HG03103 (cell line): Measurements from ENCODE around the gene ADAMTS13.
"Not testable (repeated sequence)": the region's sequence is repeated elsewhere in the genome, so short reads cannot be mapped to it uniquely, and the experiment has no call there.

Experiments used
- ATAC-seq: cut with Tn5 transposase; IDR thresholded peaks from one replicate; pipeline ENCODE4 v1.9.1; 2021; ENCODE audit warnings: low read depth; ENCODE audit not compliant: unreplicated experiment

Gene ADAMTS13

DNA sequence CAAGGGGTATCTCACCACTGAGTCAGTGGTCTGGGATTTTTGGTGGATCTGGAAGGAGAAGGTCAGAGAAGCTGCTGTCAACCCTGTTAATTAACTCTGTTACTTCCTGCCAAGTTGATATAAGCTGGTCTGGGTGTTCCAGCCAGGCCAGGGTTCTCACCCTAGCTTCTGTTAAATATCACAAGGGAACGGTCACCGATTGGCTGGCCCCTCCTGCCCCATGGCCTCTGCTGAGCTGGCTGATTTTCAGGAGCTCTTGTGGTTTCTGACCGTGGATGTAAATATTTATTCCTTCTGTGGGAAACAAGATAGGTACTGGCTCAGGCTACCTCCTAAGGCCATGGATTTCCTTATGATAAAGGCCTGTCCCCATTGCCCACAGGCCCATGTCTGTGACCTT is 1.0 kb downstream of the ADAMTS13 start:
- no peak for ATAC-seq

DNA sequence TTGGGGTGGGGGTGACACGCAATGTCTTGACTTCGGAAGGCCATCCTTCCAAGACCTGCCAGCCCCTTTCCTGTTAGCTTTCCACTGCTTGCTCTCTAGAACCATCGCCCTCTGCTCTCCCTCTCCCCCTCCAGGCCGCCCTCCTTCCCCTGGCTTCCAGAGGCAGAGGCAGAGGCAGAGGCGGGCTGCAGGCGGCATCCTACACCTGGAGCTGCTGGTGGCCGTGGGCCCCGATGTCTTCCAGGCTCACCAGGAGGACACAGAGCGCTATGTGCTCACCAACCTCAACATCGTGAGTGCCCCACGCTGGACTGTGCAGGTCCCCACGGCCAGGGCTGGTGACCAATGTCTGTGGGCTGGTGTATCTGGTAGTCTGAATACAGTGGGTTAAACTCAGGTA is 2.0 kb downstream of the ADAMTS13 start:
- no peak for ATAC-seq

DNA sequence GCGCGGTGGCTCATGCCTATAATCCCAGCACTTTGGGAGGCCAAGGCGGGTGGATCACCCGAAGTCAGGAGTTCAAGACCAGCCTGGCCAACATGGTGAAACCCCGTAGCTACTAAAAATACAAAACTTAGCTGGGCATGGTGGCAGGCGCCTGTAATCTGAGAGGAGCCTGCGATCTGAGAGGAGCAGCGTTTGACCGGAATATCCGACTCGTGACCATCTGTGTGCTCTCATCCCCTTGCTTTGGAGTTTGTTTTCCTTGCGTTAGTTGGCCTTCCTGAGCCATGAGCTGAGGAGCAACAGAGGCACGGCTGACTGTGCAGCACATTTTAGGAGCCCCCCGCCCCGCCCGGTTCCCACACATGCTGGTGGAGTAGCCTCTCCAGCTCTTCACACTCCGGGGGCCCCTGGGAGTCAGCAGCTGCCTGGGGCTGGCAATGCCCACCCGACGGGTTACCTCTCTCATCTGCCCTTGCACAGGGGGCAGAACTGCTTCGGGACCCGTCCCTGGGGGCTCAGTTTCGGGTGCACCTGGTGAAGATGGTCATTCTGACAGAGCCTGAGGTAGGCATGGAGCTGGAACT is 3.0 kb downstream of the ADAMTS13 start:
- ATAC-seq = no peak

DNA sequence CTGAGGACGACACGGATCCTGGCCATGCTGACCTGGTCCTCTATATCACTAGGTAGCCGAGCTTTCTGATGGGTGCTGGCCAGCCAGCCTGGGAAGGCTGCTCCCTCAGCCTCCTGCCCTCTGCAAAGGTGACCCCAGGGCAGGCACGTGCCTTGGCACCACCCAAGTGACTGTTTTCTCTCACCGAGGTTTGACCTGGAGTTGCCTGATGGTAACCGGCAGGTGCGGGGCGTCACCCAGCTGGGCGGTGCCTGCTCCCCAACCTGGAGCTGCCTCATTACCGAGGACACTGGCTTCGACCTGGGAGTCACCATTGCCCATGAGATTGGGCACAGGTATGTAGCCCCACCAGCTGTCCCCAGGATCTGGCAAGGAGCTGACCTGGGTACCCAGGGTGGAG is 3.8 kb downstream of the ADAMTS13 start:
- no peak for ATAC-seq

DNA sequence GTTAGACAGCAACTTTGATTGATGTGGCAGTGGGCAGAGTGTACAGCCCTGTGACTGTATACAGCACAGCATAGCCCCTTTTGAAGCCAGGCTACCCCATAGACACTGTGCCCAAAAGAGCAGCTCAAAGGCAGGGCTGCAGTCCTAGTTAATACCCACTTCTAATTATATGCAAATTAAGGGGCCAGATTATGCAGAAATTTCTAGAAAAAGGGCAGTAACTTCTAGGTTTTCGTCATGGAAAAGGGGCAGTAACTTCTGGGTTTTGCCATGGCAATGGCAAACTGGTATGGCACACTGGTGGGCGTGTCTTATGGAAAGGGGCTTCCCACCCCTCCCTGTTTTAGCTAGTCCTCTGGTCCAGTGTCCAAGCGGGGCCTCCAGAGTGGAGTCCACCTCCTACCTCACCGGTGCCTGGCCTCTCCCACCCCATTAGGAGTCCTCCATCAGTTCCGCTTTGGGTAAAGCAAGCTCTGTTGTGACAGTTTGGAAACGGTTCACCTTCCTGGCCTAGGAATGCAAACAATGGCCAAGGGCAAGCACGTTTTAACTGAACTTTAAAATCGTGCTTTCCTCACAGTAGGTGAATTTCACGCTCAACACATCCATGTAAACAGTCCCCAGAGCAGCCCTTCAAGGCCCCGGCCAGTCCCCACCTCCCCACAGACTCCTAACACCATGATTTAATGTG is 5.6 kb downstream of the ADAMTS13 start:
- no peak for ATAC-seq

DNA sequence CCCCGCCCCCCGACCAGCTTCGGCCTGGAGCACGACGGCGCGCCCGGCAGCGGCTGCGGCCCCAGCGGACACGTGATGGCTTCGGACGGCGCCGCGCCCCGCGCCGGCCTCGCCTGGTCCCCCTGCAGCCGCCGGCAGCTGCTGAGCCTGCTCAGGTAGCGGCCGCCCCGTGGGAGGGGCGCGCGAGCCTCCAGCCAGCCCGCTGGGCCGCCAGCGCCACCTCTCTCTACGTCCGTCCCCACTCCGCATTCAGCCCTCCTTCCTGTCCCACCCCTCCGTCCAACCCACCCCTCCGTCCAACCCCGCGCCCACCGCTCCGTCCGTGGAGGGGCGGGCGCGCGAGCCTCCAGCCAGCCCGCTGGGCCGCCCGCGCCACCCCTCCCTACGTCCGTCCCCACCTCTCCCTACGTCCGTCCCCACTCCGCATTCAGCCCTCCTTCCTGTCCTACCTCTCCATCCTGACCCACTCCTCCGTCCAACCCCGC is 6.5 kb downstream of the ADAMTS13 start:
- ATAC-seq = no peak

DNA sequence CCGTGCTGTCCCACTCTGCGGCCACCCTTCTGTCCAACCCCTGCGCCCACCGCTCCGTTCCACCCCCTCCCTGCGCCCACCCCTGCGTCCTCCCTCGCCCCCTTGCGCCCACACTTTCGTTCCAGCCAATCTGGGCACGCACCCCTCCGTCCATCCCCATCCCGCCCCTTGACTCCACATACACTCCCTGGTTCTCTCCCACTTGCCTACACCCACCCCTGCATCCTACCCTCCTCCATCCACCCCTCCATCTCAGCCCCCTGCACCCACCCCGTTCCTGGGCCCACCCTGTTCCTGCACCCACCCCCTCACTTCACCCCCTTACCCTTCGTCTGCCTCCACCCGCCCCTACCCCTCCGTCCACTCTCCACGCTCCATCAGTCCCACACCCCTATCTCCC is 7.0 kb downstream of the ADAMTS13 start:
- no peak for ATAC-seq

DNA sequence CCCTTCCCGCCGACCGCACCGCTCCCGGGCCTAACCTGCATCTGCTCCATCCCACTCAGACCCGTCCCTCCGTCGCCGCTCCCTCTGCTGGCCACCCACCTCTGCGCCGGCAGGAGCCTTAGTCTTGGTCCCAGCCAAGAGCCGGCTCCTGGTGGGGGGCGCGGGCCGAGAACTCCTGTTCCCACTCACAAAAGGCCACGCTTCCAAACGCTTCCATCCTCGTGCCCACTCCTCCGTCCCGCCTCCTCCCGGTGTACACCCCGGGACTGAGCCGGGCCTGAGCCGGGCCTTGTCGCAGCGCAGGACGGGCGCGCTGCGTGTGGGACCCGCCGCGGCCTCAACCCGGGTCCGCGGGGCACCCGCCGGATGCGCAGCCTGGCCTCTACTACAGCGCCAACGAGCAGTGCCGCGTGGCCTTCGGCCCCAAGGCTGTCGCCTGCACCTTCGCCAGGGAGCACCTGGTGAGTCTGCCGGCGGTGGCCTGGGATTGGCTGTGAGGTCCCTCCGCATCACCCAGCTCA is 7.5 kb downstream of the ADAMTS13 start:
- ATAC-seq = no peak

DNA sequence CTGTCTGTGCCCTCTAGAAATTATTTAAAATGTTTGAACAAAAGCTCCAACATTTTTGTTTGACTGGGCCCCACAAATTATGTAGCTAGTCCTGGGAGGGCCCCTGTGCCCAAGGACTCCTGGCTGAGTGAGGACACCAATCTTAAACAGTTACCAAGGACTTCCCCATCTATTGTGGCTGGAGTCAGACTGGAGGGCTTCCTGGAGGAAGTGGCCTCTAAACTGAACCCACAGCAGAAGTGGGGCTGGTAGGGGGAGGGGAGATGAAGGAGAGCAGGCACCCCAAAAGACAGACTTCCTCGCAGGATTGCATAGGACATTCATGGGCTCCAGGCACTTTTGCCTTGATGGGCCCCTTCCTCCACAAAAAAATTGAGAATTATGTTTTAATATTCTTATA is 8.1 kb downstream of the ADAMTS13 start:
- ATAC-seq = no peak

DNA sequence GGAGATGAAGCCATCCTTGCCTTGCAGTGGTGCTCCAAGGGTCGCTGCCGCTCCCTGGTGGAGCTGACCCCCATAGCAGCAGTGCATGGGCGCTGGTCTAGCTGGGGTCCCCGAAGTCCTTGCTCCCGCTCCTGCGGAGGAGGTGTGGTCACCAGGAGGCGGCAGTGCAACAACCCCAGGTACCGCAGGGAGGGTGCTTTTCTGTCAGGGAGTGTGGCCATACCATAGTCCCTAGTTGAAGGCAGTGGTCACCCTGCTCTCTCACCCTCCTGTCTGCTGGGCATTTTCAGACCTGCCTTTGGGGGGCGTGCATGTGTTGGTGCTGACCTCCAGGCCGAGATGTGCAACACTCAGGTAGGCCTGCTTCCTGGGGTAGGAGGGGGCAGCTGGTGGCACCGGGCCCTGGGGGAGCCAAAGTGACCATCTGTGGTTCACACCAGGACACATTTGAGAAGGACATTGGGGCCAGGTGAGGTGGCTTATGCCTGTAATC is 11.2 kb downstream of the ADAMTS13 start:
- ATAC-seq = no peak

DNA sequence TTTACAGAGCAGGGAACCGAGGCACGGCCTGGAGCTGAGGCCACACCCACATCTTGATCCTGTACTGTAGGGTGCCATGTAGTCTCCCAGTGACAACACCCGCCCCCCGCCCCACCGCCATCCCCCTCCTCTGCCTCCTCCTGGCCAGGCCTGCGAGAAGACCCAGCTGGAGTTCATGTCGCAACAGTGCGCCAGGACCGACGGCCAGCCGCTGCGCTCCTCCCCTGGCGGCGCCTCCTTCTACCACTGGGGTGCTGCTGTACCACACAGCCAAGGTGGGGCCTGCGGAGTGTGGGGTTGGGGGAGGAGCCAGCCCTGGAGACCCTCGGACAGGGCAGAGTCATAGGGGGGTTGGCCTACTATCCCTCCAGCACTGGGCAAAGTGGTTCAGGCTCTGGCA is 14.5 kb downstream of the ADAMTS13 start:
- ATAC-seq = no peak

DNA sequence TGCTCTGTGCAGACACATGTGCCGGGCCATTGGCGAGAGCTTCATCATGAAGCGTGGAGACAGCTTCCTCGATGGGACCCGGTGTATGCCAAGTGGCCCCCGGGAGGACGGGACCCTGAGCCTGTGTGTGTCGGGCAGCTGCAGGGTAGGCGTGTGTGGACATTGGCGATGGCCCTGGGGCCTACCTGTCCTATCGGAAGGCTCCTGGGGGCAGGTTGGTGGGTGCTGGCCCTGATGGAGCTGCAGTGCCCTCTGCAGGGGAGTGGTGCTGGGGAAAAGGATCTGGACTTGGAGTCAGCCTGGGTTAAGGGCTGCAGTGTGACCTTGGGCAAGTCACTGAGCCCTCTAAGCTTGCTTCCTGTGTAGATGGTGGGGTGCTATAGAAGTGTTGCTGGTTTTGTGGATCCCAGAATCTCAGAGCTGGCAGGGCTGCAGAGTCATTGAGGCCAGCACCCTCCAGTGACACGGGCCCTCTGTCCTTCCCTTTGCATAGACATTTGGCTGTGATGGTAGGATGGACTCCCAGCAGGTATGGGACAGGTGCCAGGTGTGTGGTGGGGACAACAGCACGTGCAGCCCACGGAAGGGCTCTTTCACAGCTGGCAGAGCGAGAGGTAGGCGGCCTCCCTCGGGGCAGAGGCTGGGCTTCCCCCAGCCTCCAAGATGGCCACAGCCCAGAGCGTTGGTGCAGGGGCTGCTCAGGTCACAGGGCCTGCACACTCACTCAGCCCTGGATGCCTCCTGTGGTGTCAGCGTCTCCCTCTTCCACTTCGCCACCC is 15.8 kb downstream of the ADAMTS13 start:
- no peak for ATAC-seq

DNA sequence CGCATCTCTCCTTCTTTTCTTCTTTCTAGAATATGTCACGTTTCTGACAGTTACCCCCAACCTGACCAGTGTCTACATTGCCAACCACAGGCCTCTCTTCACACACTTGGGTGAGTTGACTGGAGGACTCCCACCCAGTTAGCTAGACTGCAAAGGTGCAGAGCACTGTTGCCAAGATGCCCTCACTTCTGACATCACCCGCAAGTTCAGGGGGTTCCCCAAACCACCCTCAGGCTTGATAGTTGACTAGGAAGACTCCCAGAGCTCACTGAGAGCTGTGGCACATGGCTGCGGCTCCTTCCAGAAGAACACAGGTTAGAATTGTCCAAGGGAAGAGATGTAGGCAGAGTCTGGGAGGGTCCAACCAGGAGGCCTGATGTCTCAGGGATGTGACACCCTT is 17.2 kb downstream of the ADAMTS13 start:
- no peak for ATAC-seq

DNA sequence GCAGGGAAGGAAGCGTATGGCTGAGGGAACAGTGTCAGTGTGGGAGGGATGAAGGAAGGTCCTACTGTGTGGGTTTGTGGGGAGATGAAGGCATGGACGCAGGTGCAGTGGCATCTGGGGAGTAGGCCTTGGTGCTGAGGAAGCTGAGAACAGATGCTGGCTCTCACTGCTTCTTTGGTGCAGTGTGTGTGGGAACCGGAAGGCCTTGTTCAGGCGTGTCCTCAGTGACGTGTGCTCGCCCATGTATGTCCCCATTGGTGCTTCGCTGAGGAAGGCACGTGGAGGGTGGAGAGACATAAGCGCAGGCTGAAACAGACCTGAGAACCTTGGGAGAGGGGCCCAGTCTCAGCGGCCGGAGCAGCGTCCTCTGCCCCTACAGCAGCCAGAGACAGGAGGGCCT is 18.7 kb downstream of the ADAMTS13 start:
- ATAC-seq = no peak

DNA sequence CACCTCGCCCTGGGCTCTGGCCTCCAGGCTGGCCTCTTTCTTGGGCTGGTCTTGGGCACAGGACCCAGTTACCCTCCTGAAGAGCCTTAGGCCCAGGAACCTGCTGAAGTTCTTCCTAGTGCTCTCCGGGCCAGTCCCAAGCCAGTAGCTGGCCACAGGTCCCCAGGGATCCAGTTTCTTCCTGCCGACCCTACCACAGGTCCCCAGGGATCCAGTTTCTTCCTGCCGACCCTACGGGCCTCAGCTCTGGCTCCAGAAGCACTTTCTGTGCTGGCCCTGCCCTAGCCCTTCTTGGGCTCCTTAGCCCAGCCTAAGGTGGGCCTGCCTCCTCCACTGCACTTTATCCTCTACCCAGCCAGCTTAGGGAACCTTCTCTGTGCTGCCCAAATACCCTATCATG is 19.4 kb downstream of the ADAMTS13 start:
- no peak for ATAC-seq

DNA sequence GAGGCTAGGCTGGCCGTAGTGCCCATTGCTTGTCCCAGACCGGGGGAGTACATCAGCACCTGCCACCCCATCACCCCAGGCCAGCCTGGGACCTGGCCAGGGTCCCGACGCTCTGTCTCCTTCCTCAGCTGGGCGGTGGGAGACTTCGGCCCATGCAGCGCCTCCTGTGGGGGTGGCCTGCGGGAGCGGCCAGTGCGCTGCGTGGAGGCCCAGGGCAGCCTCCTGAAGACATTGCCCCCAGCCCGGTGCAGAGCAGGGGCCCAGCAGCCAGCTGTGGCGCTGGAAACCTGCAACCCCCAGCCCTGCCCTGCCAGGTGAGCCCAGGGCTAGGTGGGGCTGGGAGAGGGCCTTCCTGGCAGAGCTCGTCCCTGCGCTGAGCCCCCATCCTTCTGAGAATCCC is 21.1 kb downstream of the ADAMTS13 start:
- ATAC-seq = no peak

DNA sequence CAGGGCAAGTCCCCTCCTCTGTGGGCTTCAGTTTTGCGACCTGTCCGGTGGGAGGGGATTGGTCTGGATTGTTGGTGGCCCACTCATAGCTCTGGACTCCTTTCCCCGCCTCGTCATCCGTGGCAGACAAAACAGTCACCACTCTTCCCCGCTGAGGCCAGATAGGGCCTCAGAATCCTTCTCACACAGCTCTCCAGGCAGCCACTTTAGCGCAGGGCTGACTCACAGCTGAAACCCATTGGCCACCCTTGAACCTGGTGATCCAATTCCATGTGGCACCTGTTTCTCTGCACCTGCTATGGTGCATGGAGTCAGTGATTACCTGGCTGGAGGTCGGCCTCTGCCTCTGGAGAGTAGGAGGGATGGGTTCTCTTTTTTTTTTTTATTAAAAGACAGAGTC is 21.8 kb downstream of the ADAMTS13 start:
- no peak for ATAC-seq

DNA sequence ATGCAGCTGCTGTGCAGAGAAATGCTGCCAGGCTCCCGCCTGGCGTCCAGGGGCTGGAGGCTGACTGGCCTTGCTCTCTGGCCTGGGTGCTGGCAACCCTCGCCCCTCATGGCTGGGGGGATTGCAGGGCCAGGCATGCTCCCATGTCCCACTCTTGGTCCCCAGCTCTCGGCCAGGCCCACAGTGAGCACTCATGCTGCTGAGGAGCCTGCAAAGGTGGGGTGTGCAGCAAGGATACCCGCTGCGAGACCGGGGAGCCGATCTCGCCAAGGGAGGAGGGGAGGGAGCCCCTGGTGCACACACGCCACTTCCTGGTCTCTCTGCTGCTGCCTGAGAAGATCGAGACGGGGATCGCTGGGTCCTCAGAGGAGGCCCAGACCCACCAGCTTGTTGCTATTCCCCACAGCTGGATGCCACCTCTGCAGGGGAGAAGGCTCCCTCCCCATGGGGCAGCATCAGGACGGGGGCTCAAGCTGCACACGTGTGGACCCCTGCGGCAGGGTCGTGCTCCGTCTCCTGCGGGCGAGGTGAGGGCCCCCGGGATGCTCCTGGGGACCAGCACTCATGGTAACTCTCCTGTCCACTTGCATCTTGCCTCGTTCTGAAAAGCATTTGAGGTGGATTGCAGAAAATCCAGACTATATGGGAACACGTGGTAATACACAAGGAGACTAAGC is 23.3 kb downstream of the ADAMTS13 start:
- ATAC-seq = no peak

DNA sequence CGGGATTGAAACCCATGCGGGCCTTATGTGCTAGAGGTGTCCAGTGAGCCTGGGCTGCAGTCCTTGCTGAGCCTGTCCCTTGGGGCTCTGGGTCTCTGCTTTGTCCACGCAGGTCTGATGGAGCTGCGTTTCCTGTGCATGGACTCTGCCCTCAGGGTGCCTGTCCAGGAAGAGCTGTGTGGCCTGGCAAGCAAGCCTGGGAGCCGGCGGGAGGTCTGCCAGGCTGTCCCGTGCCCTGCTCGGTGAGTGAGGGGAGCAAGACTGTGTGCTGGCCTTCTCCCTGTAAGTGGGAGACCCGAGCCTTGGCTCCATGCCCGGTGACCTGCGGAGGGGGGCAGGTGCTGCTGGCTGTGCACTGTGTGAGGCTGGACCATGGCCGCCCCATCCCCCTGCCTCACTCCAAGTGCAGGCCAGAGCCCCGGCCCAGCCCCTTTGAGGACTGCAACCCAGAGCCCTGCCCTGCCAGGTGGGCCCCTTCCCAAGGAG is 26.4 kb downstream of the ADAMTS13 start:
- ATAC-seq = no peak

DNA sequence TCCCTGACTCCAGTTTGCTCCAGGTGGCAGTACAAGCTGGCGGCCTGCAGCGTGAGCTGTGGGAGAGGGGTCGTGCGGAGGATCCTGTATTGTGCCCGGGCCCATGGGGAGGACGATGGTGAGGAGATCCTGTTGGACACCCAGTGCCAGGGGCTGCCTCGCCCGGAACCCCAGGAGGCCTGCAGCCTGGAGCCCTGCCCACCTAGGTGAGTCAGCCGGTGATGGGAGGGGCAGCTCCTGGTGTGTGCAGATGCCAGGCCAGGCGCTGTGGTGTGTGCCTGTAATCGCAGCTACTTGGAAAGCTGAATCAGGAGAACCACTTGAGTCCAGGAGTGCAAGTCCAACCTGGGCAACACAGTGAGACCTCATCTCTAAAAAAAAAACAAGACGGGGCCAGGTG is 27.6 kb downstream of the ADAMTS13 start:
- ATAC-seq = no peak

DNA sequence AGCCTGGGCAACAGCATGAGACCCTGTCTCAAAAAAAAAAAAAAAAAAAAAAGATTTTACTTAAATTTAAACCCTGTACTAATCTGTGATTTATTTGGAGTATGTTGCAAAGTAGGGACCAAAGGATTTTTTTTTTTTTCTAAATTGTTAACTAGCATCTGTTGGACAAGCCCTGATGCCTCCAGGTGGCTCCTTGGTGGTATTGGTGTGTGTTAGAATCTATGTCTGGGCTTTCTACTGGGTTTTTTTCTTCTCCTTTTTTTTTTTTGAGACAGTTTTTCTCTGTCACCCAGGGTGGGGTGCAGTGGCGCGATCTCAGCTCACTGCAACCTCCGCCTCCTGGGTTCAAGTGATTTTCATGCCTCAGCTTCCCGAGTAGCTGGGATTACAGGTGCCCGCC is 29.7 kb downstream of the ADAMTS13 start:
- ATAC-seq = not testable (repeated sequence)
